ENCODE results near the gene NKAIN2.

NKAIN2 gene

DNA sequence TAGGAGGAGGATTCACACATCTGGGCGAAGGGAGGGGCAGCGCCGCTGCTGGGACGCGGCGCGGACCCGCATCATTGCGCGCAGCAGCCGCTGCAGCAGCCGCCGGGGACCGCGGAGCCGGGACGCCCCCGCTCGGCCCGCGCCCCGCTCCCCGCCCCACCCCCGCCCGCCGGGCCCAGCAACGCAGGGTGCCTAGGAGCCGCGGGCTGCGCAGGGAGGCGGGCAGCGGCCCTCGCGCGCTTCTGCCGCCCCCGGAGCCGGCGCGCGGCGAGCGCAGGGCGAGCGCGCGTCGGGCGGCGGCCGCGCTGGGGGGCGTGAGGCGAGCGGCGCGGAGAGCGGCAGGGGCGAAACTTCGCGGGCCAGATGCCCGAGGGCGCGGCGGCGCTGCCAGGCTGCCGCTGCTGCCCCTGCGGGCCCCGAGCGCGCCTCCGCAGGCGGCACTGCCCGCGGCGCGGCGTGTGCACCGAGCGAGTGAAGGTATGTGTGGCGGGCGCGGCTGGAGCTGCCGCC, at the start of gene NKAIN2:
Gene NKAIN2, plus strand, starts transcription at position 362 of the 510 bp plus-strand sequence.
- in situ Hi-C loops (cut with MboI; ENCODE audit: low sequenced_read_pairs) = no loop called here

GRCh38 chr6:123759472-123759871, 44.2 kb upstream of the NKAIN2 start:
- in situ Hi-C loops (cut with MboI; ENCODE audit: low sequenced_read_pairs) = no loop called here

- in situ Hi-C loops (cut with MboI; ENCODE audit: low sequenced_read_pairs) = no loop called here
Observed at GRCh38 chr6:123763904-123764303, 39.8 kb upstream of the NKAIN2 start.

GRCh38 chr6:123764722-123765121, 38.9 kb upstream of the NKAIN2 start:
- in situ Hi-C loops (cut with MboI; ENCODE audit: low sequenced_read_pairs) = no loop called here

DNA sequence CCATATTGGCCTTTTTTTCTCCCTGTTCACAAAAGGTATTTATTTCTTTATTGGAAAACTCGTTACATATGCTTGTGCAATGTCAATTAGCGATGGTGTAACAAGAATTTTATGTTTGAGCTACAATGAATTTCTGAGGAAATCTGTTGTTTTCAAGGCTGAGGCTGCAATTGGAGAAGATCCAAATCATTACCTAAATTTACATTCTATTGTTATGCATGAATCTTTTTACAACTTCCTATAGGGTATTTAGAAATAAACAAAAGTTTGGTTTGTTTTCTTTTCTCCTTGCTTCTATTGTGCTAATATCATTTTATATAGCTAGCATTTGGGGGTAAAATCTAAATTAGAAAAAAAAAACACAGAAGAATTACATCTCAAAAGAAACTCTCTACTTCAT, 34.7 kb upstream of the NKAIN2 start:
- in situ Hi-C loops (cut with MboI; ENCODE audit: low sequenced_read_pairs) = no loop called here

DNA sequence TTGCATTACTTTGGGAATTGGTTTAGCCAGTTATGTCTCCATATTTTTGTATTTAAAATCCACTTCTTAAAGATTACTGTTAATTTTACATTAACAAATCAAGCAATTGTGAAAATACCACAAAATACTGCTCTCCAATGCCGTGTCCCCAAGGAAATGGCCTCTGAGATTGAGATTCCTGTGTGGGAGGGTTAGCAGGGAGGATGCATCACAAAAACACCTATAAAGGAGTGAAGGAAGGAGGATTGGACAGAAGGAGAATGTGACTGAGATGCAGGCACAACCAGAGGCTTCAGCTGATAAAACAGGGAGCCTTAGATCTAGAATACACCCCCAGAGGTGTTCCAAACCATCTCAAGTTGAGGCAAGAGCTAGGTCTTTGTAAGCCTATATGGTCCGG, 34.2 kb upstream of the NKAIN2 start:
- in situ Hi-C loops (cut with MboI; ENCODE audit: low sequenced_read_pairs) = no loop called here

DNA sequence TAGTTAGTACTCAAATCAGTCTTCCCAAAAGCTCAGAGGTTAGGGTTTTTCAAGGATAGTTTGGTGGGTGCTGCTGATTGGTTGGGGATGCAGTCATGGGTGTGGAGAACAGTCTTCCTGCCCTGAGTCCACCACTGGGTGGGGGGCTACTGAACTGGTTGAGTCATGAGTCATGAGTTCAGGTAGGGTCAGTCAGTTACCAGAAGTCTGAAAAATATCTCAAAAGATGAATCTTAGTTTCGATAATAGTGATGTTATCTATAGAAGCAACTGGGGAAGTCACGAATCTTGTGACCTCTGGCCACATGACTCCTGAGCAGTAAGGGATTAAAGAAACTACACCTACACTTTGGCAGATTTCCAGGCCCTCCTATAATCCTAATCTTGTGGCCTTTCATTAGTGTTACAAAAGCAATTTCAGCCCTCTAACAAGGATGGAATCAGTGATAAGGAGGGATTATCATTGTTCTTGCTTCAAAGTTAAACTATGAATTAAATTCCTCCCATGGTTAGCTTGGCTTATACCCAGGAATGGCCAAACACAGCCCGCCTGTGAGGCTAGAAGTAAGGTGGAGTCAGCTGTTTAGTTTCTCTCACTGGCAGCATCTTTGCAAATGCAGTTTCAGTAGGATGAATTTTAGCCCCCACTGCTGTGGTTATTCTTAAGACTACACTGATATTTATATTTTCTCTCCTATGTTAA, 33.3 kb upstream of the NKAIN2 start:
- in situ Hi-C loops (cut with MboI; ENCODE audit: low sequenced_read_pairs) = no loop called here

- in situ Hi-C loops (cut with MboI; ENCODE audit: low sequenced_read_pairs) = no loop called here
Observed at GRCh38 chr6:123771126-123771525, 32.5 kb upstream of the NKAIN2 start.

DNA sequence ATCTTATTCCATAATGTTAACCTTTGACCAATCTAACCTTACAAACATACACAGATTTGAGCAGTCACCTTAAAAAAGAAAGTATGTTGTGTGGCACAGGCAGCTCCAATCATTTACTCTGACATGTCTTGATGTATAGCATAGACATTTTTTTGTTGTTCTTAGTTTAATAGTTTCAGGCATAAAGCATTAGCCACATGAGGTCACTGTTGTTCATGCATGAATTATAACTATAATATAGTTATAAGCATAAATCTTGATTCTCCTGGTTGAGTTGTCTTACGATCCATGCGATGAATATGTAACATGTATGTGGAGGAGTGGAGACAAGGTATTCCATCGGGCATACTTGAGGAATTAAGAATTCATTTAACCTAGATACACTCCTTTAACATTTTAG, 26.1 kb upstream of the NKAIN2 start:
- in situ Hi-C loops (cut with MboI; ENCODE audit: low sequenced_read_pairs) = no loop called here

GRCh38 chr6:123780021-123780420, 23.6 kb upstream of the NKAIN2 start:
- in situ Hi-C loops (cut with MboI; ENCODE audit: low sequenced_read_pairs) = no loop called here

GRCh38 chr6:123784330-123784729, 19.3 kb upstream of the NKAIN2 start:
- in situ Hi-C loops (cut with MboI; ENCODE audit: low sequenced_read_pairs) = no loop called here

DNA sequence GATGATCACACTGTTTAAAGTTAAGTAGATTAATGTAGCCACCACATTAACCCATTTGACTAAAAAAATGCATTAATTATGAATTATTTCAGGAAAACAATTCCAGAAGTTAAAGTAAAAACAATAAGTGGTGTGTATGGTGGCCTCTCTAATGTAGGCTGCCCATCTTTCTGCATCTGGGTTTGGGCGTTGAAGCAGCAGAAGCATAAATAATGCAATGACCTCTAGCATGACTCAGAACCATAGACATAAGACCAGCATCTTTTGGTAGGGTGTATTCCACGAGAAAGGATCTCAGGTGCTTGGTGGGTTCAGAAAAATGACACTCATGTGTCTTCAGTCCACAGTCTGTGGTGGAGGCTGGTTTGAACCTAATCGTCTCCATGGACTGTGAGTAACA, 18.6 kb upstream of the NKAIN2 start:
- in situ Hi-C loops (cut with MboI; ENCODE audit: low sequenced_read_pairs) = no loop called here

DNA sequence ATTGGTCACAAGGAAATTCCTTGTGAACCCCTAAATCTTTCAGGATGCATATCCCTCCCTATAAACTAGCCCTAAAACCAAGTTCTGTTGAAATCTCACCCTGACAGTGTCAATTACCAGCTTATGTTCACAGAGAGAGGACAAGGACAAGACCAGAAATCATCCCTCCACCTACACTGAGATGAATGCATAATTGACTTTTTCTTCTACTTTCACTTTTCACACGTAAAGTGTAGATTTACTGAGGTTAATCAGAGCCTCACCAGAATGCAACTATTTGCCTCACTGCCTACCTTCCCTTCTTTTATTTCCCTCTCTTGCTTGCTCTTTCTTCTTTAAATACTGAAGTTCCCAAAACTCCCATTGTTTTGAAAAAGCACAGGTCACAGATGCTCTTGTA, 15.3 kb upstream of the NKAIN2 start:
- in situ Hi-C loops (cut with MboI; ENCODE audit: low sequenced_read_pairs) = no loop called here

- in situ Hi-C loops (cut with MboI; ENCODE audit: low sequenced_read_pairs) = no loop called here
Observed at GRCh38 chr6:123794190-123794589, 9.5 kb upstream of the NKAIN2 start.

DNA sequence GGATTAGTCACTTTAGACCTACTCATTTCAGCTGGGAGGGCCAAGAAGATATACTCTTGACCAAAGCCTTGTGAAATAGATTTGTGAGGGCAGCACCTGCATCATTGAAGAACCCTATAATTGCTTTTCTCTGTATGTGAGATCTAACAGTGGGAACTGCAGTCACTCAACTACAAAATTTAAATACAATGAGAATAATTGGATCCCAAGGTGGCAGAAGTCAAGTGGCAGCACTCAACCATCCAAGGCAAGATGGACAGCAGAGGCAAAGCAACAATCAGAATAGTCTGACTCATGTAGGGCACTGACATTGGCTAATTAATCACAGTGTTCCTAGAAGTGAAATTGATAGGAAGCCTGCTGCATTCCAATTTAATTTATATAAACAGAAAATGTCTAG, 8.9 kb upstream of the NKAIN2 start:
- in situ Hi-C loops (cut with MboI; ENCODE audit: low sequenced_read_pairs) = no loop called here

DNA sequence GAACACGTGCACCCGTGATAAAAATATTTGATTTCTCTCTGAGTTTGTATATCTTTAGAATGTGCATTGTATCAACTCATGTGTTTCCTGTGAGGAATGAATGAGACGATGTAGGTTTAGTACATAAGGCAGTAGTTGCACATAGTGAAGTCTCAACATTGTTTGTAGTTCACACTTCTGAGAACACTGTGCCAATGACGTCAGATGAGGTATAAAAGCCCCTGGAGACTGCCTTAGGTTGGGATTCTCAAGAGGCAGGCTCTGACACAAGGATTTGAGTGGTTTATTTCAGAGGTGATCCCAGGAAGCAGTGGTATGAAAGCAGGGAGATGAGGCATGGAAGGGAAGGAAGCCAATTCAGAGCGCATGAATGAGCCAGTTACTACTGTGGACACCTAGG, 2.6 kb upstream of the NKAIN2 start:
- in situ Hi-C loops (cut with MboI; ENCODE audit: low sequenced_read_pairs) = no loop called here

GRCh38 chr6:123802351-123802696, 1.3 kb upstream of the NKAIN2 start:
- in situ Hi-C loops (cut with MboI; ENCODE audit: low sequenced_read_pairs) = no loop called here

DNA sequence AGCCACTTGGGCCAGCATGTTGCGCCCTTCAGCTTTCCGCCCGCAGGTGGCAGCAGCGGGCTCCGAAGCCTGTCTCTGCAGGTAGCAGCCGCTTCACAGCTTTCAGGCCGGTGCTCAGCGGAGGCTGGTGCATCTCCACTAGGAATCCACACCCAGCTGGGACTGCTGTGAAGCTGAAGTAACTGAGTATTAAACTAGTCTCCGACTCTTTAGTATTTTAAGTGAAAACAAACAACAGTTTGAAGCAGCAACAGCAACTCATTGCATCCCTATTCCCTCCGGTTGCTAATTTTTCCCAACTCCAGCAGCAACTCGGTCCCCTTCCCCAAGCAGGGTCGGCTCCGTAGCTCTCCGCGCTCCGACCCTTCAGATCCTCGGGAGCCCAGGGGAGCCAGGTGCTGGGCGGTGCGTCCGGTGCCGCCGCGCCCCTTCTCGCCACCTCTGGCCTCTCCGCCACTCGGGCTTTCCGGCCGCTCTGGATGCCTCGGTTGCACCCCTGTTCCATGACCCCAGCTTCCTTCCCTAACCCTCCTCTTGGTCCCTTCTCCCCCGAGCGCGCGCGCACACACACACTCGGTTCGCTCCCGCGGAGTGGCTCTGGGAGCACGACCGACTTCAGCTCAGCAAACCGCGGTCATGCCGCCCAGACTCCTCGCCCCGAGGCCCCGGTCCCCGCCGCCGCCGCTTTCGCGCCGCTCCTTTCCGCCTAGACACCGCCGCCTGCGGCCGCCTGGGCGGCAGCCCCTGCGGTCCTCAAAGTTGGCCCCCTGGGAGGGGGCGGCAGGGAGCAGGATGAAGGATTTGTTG, 765 bp upstream of the NKAIN2 start:
- in situ Hi-C loops (cut with MboI; ENCODE audit: low sequenced_read_pairs) = no loop called here

- in situ Hi-C loops (cut with MboI; ENCODE audit: low sequenced_read_pairs) = no loop called here
Observed at GRCh38 chr6:123804014-123804786, 535 bp downstream of the NKAIN2 start.

DNA sequence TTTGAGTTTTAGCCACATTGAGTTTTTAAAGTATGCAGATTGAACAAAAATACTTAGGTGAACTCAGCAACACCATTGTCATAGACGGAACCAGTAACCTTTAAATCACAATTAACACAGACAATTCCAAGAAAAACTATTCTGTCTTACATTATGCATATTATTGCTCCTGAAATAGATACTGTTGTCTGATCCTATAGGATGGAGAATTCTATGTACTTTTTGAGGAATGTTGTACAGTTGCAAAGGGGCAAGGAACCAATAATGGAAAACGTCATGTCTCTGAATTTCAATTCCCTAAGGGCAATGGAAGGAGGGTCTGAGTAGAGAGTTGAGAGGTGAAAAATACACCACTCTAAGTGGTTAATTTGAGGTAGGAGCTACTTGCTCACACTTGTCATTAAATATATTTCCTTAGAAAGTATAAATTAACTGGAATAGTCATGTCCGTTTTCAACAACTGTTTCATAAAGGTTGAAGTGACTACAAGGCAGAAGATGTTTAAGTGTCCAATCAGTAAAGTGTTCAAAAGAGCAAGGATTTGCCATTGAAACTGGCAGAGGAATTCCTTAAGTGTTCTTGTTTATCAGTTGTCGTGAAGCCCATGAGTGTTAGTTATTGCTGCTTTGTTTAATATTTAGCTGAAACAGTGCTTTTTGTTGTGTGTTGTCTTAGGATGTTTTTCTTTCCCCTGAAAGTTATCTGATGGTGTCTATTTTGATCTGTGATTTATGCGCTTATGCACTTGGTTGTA, 1.3 kb downstream of the NKAIN2 start:
- in situ Hi-C loops (cut with MboI; ENCODE audit: low sequenced_read_pairs) = no loop called here

GRCh38 chr6:123805921-123806320, 2.3 kb downstream of the NKAIN2 start:
- in situ Hi-C loops (cut with MboI; ENCODE audit: low sequenced_read_pairs) = no loop called here
